Transverse colon (tissue), 4 donors: ENCODE data around the gene CDHR1. TPM values are rescaled to one million over a fixed set of nuclear protein-coding genes. Genes with fewer than 3 reads are reported as not detected.

ENCODE experiments used
- DNase-seq: peaks from one replicate; pipeline ENCODE4 v3.0.0-alpha.2; 2019
- H3K27ac ChIP-seq, 4 donors: fragments of 200-600 bp; sonication (generic); 2 replicates each; pipeline ENCODE4 v1.5.1; 2016 to 2018; ENCODE audit warnings: inconsistent platforms in 4 of 4
- H3K27me3 ChIP-seq: fragments of 200-600 bp; sonication (generic); 2 replicates; pipeline ENCODE4 v1.5.1; 2017; ENCODE audit warnings: inconsistent platforms
- H3K36me3 ChIP-seq, 4 donors: fragments of 200-600 bp; sonication (generic); 2 replicates each; pipeline ENCODE4 v1.5.1; 2017 to 2019; ENCODE audit warnings: inconsistent platforms in 4 of 4
- H3K4me1 ChIP-seq, 4 donors: fragments of 200-600 bp; sonication (generic); 2 replicates each; pipeline ENCODE4 v1.5.1; 2017 to 2020; ENCODE audit warnings: inconsistent platforms in 4 of 4
- H3K4me3 ChIP-seq, 4 donors: fragments of 200-600 bp; sonication (generic); 1 replicate in 1 of 4; 2 replicates in 3 of 4; pipeline versions ENCODE4 v1.5.1 to v1.6.1; 2017 to 2019; ENCODE audit warnings: inconsistent platforms in 4 of 4
- H3K9me3 ChIP-seq, 2 donors: fragments of 200-600 bp; sonication (generic); 2 replicates each; pipeline ENCODE4 v1.5.1; 2017 to 2019; ENCODE audit warnings: inconsistent platforms in 2 of 2
- EP300 ChIP-seq: sonication (generic); formaldehyde crosslinking; IDR thresholded peaks from one replicate; pipeline ENCODE4 v1.6.1; 2017; ENCODE audit warnings: antibody characterized with exemption, low read depth
- POLR2A ChIP-seq: fragments of 450-650 bp; IDR thresholded peaks from one replicate; pipeline ENCODE4 v1.6.1; 2016; ENCODE audit warnings: antibody characterized with exemption, mild to moderate bottlenecking, moderate library complexity
- POLR2AphosphoS5 ChIP-seq, 3 donors: sonication (generic); formaldehyde crosslinking; IDR thresholded peaks; one replicate each; pipeline ENCODE4 v1.6.1; 2016; ENCODE audit warnings: antibody characterized with exemption in 3 of 3
- WGBS, 2 donors: methylation state at CpG; one replicate each; pipeline ENCODE4 v1.1.5; 2018; ENCODE audit warnings: low coverage in 1 of 2; 5-methylcytosine and 5-hydroxymethylcytosine counted together
- in situ Hi-C, 4 donors: fragments of 200-750 bp; cut with MboI; loops; one replicate each; pipeline versions ENCODE4 v1.15.0 to v1.15.1; 2017; ENCODE audit warnings: low sequenced_read_pairs in 3 of 4, low pct_ligation_motif_present in 1 of 4, low pct_unique_long_range_greater_than_20kb in 1 of 4
- intact Hi-C: fragments of 100-400 bp; cut with DNase I; formaldehyde crosslinking; loops from one replicate; pipeline ENCODE4 v1.15.1; 2023; ENCODE audit warnings: low total_unique reads
- total RNA-seq, 4 donors: library from RNA; depleted of rRNA; stranded (reverse); fragments of >200 nt; gene quantifications; one replicate each; pipeline ENCODE4 v1.1.0, GENCODE V29; 2016
- TF ChIP-seq, protein P1 (sequence below), 5 experiments: fragments of 200-600 bp in 3 of 5; fragments of 450-650 bp in 2 of 5; sonication (generic) in 3 of 5; IDR thresholded peaks; 1 replicate in 2 of 5; 2 replicates in 3 of 5; pipeline ENCODE4 v1.5.1; 2016 to 2017; ENCODE audit warnings: antibody characterized with exemption in 5 of 5, inconsistent platforms in 3 of 5, mild to moderate bottlenecking in 2 of 5, moderate library complexity in 1 of 5

Gene CDHR1
- total RNA-seq, 4 donors from 2014 or later = 42.1 to 110 (median 75.5) TPM

DNA sequence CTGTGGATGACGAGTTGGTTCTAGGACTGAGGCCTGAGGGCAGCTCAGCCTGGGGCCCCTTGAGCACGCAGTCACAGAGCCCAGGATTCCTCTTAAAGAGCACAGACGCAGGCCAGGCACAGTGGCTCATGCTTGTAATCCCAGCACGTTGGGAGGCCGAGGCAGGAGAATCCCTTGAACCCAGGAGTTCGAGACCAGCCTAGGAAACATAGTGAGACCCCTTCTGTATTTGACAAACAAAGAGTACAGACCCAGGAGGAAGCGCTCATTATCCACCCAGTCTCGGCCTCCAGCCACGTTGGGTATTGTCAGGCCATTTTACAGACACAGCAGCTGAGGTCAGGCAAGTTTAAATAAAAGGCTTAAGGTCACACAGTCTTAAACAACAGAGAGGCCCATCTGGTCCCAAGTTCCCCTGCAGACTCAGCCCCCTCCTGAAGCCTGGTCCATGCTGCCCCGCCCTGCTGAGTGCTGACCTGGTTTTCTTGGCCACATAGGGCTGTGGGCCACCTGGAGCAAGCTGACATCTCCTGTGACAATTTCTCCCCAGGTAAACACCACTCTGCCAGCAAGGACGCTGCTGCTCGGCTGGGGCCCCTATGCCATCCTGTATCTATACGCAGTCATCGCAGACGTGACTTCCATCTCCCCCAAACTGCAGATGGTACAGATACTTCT is 63.1 kb downstream of the CDHR1 start:
- in situ Hi-C loops (no loop called here), intact Hi-C loops (no loop called here)
- peaks cover 10% of the 10 kb centered on the region for H3K27me3 ChIP-seq
- peaks cover 0 to 4% (median 0%) of the 10 kb centered on the region in 4 donors for H3K4me1 ChIP-seq
- DNase-seq = no peak
- H3K9me3 ChIP-seq = no peaks in the 10 kb centered on the region
- no peak overlapping the region for H3K27ac ChIP-seq
- TF ChIP-seq EP300 = no peak
- 75 to 97% methylated on average over 5 to 15 of the region's 15 CpGs for WGBS, 2 donors
- H3K36me3 ChIP-seq = no peaks in the 10 kb centered on the region
- H3K4me3 ChIP-seq = no peak overlapping the region

DNA sequence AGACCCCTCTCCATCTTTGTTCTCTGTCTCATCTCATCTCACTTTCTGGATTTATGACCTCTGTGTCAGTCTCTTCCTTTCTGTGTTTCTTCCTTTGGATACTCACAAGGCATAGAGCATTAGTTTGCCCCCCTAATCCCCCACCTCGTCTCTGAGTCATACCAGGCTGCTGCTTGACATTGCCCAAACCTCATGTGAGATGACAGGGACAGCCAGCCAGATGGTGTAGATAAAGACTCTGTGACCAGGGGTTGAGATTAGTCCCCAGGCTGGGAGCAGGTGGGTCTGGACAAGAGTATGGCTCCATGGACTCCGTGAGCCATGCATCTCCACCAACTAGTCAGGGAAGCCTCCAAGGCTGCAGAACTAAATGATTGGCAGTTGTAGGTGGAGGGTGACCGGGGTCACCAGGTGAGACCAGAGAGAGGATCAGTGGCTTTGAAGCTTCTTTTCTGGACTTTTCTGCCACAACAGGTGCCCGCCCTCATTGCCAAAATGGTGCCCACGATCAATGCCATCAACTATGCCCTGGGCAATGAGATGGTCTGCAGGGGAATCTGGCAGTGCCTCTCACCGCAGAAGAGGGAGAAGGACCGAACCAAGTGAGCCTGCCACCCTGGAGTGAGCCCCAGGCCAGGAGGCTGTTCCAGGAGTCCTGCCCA is 63.8 kb downstream of the CDHR1 start:
- peaks cover 10% of the 10 kb centered on the region for H3K27me3 ChIP-seq
- WGBS, 2 donors = 84 to 87% methylated on average over 4 to 7 of the region's 7 CpGs
- in situ Hi-C loops (no loop called here), intact Hi-C loops (no loop called here)
- no peaks in the 10 kb centered on the region for H3K36me3 ChIP-seq
- H3K9me3 ChIP-seq = no peaks in the 10 kb centered on the region
- TF ChIP-seq POLR2A (no peak), POLR2AphosphoS5 (IDR thresholded peaks at IDR 0.05) (no peak), EP300 (no peak)
- TF ChIP-seq, protein P1, sequence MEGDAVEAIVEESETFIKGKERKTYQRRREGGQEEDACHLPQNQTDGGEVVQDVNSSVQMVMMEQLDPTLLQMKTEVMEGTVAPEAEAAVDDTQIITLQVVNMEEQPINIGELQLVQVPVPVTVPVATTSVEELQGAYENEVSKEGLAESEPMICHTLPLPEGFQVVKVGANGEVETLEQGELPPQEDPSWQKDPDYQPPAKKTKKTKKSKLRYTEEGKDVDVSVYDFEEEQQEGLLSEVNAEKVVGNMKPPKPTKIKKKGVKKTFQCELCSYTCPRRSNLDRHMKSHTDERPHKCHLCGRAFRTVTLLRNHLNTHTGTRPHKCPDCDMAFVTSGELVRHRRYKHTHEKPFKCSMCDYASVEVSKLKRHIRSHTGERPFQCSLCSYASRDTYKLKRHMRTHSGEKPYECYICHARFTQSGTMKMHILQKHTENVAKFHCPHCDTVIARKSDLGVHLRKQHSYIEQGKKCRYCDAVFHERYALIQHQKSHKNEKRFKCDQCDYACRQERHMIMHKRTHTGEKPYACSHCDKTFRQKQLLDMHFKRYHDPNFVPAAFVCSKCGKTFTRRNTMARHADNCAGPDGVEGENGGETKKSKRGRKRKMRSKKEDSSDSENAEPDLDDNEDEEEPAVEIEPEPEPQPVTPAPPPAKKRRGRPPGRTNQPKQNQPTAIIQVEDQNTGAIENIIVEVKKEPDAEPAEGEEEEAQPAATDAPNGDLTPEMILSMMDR (IDR thresholded peaks at IDR 0.05) = no peak
- peaks cover 0 to 4% (median 0%) of the 10 kb centered on the region in 4 donors for H3K4me1 ChIP-seq
- no peak overlapping the region for H3K4me3 ChIP-seq
- no peak for DNase-seq
- no peak overlapping the region for H3K27ac ChIP-seq

DNA sequence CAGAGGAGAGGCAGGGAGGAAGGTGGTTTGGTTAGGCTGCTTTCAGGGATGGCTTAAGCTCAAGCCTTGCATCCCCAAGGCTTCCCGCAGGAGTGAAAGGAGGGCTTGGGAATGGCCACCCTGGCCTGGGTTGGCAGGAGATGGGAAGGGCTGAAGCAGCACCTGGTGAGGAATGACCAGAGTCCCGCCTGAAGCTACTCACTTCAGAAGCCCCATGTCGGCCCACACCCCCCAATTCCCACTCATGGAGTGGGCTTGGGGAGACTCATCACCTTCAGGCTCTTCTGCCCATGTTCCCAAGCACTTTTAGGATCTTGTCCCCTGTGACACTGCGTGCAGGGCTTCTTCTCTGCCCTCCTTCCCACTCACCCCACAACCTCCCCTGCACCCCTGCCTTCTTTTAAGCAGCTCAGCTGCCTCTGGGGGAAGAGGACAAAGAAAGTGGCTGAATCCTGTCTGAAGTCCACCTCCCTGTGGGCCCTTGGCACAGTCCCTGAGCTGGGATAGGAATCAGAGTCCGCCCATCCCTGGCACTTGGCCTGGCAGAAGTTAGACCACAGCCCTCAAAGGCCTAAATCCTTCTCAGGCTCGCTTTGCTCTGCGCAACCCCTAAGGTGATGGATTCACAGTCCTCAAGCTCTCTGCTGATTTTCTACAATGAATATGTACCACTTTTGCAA is 67.0 kb downstream of the CDHR1 start:
- 77% methylated on average over 7 of the region's 7 CpGs; no CpG with 5 or more reads in 1 of the 2 donors for WGBS, 2 donors
- in situ Hi-C loops (loop anchor here in 2 of 4 donors (5.0 to 10.0 kb wide), 2 partner anchors 271 to 273 kb away; no protein-coding TSS in a partner anchor), intact Hi-C loops (no loop called here)
- Histone ChIP-seq H3K27ac (no peak overlapping the region), H3K27me3 (peaks cover 8% of the 10 kb centered on the region), H3K4me3 (no peak overlapping the region), H3K36me3 (no peaks in the 10 kb centered on the region), H3K9me3 (no peaks in the 10 kb centered on the region), H3K4me1 (peaks cover 0 to 4% (median 0%) of the 10 kb centered on the region in 4 donors)
- no peak for TF ChIP-seq EP300
- no peak for TF ChIP-seq POLR2AphosphoS5 (IDR thresholded peaks at IDR 0.05)
- TF ChIP-seq, protein P1 (IDR thresholded peaks at IDR 0.05) = no peak
- TF ChIP-seq POLR2A = no peak
- no peak for DNase-seq

DNA sequence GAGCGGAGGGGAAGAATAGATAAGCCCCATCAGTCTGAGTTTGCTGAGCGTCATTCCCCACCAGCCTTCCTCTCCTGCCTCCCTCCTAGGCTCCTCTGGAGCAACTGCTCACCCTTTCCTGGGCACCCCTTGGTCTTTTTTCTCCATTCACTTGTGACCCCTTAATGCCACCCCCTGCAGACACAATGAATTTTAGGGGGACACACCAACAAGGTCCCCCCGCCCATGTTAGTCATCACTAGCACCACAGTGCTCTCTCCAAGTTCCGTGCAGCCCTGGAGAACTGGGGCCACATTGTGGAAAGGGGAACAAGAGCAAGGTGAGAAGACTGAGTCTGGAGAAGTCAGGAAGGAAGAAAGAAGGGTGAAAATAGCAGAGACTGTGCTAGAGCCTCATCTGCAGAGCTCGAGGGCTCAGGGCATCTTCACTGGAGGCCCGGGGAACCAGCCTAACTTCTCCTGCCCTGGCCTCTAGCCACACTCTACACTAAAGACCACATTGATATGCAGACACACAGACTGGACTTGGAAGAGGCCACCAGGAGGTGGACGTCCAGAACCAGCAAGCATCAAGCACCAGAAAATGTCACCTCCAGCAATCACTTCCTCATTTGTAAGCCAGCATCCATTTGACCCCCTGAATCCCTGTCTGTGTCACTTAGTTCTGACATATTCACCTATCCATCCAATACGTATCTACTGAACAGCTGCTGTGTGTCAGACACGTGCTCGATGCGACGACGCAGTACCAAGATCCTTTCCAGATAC is 68.0 kb downstream of the CDHR1 start:
- intact Hi-C loops = no loop called here
- in situ Hi-C loops = loop anchor here in 2 of 4 donors (5.0 to 10.0 kb wide), 2 partner anchors 270 to 272 kb away; no protein-coding TSS in a partner anchor

More for the DNA sequence above, 68.0 kb downstream of the CDHR1 start:
- Histone ChIP-seq H3K9me3 (no peaks in the 10 kb centered on the region), H3K36me3 (no peaks in the 10 kb centered on the region), H3K4me3 (no peak overlapping the region), H3K4me1 (no peaks in the 10 kb centered on the region), H3K27ac (no peak overlapping the region), H3K27me3 (peaks cover 3% of the 10 kb centered on the region)
- no peak for DNase-seq
- 73 to 96% methylated on average over 8 to 13 of the region's 13 CpGs for WGBS, 2 donors
- TF ChIP-seq EP300 = no peak
- TF ChIP-seq, protein P1 (IDR thresholded peaks at IDR 0.05) = no peak
- no peak for TF ChIP-seq POLR2AphosphoS5 (IDR thresholded peaks at IDR 0.05)
- TF ChIP-seq POLR2A = no peak
